VCaP (cell line): Measurements from ENCODE around the gene AXIN2.

ENCODE experiments used
- H3K27ac ChIP-seq: fragments of 450-650 bp; 2 replicates; pipeline ENCODE4 v1.5.1; 2017
- TF ChIP-seq, protein P1 (sequence below): fragments of 450-650 bp; conservative IDR thresholded peaks from 2 replicates; pipeline ENCODE4 v1.5.1; 2017; ENCODE audit warnings: mild to moderate bottlenecking, moderate library complexity

Gene AXIN2

DNA sequence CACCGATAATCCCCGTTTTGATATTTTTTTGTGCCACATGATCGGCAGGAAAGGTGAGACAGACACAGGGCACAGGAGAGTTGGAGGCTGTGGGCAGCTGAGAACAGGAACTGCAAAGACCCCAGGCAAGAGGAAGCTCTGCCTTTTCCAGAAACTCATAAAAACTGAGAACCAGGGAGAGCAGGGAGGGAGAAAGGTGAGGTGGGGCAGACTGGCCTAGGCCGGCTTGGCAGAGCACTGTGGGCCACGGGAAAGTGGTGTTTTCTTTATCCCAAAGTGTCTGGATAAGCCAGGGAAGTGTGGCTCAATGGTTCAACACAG lies 11.8 kb upstream of the AXIN2 start:
- TF ChIP-seq, protein P1, sequence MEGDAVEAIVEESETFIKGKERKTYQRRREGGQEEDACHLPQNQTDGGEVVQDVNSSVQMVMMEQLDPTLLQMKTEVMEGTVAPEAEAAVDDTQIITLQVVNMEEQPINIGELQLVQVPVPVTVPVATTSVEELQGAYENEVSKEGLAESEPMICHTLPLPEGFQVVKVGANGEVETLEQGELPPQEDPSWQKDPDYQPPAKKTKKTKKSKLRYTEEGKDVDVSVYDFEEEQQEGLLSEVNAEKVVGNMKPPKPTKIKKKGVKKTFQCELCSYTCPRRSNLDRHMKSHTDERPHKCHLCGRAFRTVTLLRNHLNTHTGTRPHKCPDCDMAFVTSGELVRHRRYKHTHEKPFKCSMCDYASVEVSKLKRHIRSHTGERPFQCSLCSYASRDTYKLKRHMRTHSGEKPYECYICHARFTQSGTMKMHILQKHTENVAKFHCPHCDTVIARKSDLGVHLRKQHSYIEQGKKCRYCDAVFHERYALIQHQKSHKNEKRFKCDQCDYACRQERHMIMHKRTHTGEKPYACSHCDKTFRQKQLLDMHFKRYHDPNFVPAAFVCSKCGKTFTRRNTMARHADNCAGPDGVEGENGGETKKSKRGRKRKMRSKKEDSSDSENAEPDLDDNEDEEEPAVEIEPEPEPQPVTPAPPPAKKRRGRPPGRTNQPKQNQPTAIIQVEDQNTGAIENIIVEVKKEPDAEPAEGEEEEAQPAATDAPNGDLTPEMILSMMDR = no peak
- no peak overlapping the region for H3K27ac ChIP-seq

DNA sequence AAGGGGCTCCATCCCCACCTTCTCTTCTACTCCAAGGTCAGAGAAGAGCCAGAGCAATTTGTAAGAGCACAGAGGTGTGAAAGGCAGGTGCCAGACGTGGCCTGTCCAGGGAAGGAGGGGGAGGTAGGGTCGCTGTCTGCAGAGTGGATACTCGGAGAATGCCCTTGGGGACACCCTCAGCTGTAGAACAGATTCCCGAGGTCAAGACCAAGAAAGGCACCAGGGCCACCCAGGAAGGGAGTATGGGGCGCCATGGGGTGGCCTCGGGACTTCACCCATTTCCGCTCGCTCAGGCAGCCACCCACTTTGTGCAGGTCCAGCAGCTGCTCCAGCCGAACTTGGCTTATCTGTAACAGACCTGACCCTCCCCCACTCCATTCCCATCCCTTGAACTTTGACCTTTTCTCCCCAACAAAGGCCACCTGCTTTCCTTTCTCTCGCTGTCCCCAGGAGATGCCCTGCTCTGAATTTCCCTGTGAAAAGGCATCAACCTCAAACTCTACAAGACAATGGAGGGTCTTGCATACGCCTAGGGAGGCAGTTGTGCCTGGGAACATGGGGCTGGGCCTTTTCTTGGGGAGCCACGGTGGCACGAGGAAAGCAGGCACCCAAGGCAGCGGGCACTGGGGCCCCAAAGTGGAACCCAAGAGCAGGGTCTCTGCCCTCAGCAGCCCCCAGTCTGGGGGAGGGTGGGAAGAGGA lies 11.3 kb upstream of the AXIN2 start:
- H3K27ac ChIP-seq = no peak overlapping the region
- TF ChIP-seq, protein P1 = no peak

- no peak overlapping the region for H3K27ac ChIP-seq
- TF ChIP-seq, protein P1 = no peak
These were observed 10.7 kb upstream of the AXIN2 start for GRCh38 chr17:65572186-65572580.

DNA sequence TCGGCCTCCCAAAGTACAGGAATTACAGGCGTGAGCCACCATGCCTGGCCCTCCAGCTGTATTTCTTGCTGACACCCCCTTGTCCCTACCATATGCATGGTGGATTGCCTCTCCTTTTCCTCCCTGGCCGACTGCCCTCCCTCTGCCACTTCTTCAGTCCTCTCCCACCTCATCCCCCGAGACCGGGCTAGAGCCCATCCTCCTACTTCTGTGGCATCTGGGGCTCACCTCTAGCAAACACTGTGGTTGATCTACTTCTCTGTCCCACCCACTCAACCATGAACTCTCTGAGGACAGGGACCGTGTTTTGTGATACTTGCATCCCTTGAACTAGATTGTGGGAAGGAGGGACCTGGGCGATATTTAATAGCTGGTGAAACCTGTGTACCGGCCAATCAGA lies 7.5 kb upstream of the AXIN2 start:
- TF ChIP-seq, protein P1 = no peak
- no peak overlapping the region for H3K27ac ChIP-seq

DNA sequence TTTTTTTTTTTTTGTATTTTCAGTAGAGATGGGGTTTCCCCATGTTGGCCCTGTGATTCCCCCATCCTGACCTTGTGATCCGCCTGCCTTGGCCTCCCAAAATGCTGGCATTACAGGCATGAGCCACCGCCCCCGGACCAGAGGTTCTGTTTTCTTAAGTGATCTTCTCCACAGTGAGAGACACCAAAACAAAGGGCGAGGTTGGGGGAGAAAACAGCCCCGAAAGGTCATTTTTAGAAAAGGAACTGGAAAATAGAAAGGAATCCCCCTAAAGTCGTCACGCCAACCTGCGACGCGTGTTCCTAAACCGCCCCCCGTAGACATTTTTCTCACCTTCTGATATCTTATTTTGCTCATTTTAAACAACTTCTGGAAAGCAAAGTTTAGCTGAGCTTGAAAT lies 6.1 kb upstream of the AXIN2 start:
- no peak overlapping the region for H3K27ac ChIP-seq
- TF ChIP-seq, protein P1 = no peak

GRCh38 chr17:65565559-65565958 lies 4.1 kb upstream of the AXIN2 start:
- TF ChIP-seq, protein P1 = no peak
- H3K27ac ChIP-seq = no peak overlapping the region

DNA sequence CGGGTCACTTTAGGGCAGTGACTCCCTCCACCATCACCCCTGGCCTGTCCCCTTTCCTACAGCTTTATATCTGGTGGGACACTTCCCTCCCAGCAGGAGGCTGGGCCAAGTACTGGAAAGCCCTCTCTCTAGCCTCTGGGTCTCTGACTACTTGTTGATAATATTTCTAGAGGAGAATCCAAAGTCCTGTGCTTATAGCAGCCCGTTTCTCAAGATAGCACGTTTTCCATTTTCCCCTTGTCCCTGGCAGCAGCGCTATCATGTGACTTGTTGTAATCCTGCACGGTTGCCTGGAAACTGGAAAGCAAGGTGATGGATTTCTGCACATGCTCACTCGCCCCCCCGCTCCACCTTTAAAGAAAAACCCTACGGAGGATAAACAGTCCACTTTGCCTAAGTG lies 3.3 kb upstream of the AXIN2 start:
- TF ChIP-seq, protein P1 = no peak
- H3K27ac ChIP-seq = no peak overlapping the region
